GM10248 (cell line): Measurements from ENCODE around the gene CYP4F22.
"Not testable (repeated sequence)": the region's sequence is repeated elsewhere in the genome, so short reads cannot be mapped to it uniquely, and the experiment has no call there.

Experiments used
- CTCF ChIA-PET: fragments of 300-600 bp; sonication (Branson Sonifier 250); formaldehyde crosslinking; extraction: SDS; loops from one replicate; lab custom pipeline; 2021; ENCODE audit warnings: antibody characterized with exemption; lab: Yijun Ruan, JAX
- POLR2A ChIA-PET: fragments of 350-650 bp; sonication (Branson Sonifier 250); formaldehyde crosslinking; extraction: SDS; loops from one replicate; lab custom pipeline; 2020; ENCODE audit warnings: antibody characterized with exemption; lab: Yijun Ruan, JAX
- DNase-seq: peaks from one replicate; pipeline ENCODE4 v3.0.0; 2012; ENCODE audit errors: extremely low spot score
- CTCF ChIP-seq: IDR thresholded peaks from 2 replicates; pipeline ENCODE4 v1.5.1; 2012; ENCODE audit warnings: mild to moderate bottlenecking, low read depth; ENCODE audit errors: extremely low read depth, missing control alignments, control extremely low read depth

CYP4F22 gene

DNA sequence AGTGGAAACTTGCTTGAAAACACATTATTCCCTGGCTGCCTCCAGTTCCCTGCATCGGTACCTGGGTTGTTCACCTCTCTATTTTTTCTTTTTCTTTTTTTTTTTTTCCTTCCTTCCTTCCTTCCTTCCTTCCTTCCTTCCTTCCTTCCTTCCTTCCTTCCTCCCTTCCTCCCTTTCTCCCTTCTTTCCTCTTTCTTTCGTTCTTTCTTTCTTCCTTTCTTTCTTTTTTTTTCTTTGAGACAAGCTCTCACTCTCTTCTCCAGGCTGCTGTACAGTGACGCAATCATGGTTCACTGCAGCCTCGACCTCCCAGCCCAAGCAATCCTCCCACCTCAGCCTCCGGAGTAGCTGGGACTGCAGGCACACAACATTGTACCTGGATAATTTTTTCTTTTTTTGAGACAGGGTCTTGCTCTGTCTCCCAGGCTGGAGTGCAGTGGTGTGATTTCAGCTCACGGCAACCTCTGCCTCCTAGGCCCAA lies 40.6 kb upstream of the CYP4F22 start:
- no peak for TF ChIP-seq CTCF
- CTCF ChIA-PET = interaction anchor here (1.2 kb wide), 1 partner anchor 10 kb away, joined by 6 read pairs; no protein-coding TSS in a partner anchor
- POLR2A ChIA-PET = no interaction called here
- no peak for DNase-seq

DNA sequence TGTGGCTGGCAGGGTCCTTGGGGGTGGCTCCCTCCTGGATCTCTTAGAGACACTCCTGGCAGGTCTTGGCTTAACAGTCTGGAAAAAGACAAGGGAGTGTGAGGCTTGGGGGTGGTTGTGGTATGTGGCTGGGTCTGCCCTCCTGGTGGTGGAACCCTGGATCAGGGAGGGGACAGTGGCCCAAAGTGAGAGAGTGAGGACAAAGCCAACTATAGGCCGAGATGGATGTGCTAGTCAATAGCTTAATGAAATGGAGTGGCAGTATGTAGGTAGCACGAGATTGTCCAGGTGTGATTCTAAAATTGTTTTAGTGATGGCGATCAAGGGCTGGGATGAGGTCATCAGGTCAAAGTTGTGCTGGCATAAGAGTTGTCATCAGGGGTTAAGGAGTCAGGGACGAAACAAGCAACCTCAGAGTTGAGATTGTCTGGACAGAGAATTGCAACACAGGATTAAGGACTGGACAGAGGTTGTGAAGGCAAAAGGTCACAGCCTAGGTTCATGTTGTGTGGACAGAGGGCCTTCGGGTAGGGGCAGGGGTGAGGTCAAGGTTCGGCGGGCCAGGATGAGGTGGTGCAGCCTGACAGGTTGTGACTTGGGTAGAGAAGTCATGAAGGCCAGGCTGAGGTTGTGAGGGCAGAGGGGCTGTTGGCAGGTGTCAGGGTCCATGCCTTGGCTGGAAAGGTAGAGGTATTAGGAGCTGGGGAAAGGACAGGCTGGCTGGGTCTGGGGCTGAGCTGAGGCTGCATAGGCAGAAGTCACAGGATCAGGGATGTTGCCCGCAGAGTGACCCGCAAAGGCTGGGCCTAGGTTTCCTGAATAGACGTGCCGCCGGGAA lies 39.4 kb upstream of the CYP4F22 start:
- POLR2A ChIA-PET = no interaction called here
- CTCF ChIA-PET = interaction anchor here (1.2 kb wide), 1 partner anchor 14 kb away, joined by 3 read pairs; no protein-coding TSS in a partner anchor
- no peak for DNase-seq
- TF ChIP-seq CTCF = no peak

DNA sequence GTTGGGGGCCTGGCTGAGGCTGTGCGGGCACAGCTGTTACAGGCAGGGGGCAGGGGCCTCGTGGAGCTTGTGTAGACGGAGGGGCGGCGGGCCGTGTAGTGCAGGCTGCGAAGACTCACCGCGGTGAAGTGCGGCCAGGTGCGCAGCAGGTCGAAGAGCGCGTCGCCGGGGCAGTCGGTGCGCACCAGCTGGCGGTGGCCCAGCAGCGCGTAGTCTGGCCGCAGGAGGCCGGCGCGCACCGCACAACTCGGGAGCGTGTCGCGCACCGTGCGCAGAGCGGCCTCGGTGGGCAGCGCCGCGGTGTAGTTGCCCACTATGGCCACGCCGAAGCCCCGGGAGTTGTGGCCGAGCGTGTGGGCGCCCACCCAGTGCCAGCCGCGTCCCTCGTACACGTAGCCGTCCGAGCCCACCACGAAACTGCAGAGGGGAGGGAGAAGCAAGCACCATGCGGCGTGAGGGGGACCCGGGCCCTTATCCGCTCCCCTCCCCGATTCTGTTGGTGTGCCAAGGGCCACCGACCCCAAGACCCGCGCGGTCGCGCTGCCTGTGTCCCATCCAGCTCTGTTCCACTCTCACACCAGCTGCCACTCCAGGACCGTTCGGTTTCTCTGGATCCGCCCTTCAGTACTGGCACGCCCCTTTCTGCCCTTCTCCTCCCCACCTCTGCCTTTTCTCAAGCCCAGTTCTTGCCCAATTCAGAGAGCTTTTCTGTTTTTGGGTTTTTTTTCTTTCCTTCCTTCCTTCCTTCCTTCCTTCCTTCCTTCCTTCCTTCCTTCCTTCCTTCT lies 38.6 kb upstream of the CYP4F22 start:
- TF ChIP-seq CTCF = no peak
- CTCF ChIA-PET = interaction anchor here (1.2 kb wide), 1 partner anchor 14 kb away, joined by 3 read pairs; no protein-coding TSS in a partner anchor
- POLR2A ChIA-PET = no interaction called here
- no peak for DNase-seq

- no peak for DNase-seq
- ChIA-PET CTCF (no interaction called here), POLR2A (no interaction called here)
- TF ChIP-seq CTCF = no peak
Measured at GRCh38 chr19:15471639-15472101, 36.7 kb upstream of the CYP4F22 start.

- CTCF ChIA-PET = interaction anchor here (1.8 kb wide), 1 partner anchor 10 kb away, joined by 4 read pairs; no protein-coding TSS in a partner anchor
- POLR2A ChIA-PET, DNase-seq: not testable (repeated sequence)
Measured at GRCh38 chr19:15473821-15474220, 34.5 kb upstream of the CYP4F22 start.

DNA sequence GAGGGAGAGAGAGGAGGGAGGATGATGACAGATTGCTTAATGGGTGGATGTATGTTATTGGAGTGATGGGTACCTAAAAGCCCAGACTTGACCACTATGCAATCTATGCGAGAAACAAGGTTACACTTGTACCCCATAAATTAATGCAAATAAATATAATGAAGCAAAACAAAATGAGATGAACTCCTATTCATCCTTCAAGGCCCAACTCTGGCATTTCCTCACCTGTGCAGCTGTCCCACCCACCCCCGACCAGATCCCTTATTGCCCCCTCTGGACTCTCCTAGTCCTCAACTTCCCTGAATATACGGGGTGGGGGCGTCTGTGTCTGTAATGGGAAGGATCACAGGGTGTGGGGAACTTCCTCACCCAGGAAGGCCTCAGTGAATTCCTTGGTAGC lies 33.2 kb upstream of the CYP4F22 start:
- CTCF ChIA-PET = interaction anchor here (0.9 to 1.8 kb wide), 3 partner anchors 12 to 77 kb away, joined by 3 to 4 read pairs (median 3); partner anchors contain the start of gene AKAP8L
- POLR2A ChIA-PET = no interaction called here
- no peak for DNase-seq
- TF ChIP-seq CTCF = no peak

DNA sequence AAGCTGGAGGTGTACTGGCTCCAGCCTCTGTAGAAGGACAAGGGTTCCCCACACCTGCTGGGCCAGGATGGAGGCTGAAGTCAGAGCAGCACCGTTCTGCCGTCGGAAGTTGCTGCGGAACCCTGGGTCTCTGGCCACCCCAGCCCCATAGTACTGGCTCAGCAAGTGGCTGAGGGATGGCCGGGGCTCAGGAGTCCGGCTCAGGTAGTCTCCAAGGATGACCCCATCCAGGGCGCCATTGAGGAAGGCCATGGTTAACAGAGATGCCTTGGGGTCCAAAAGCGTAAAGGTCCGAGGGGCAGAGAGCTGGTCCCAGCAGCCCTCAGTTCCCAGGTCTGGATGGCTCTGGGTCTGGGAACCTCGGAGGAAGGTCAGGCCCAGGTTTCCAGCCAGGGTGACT lies 32.7 kb upstream of the CYP4F22 start:
- DNase-seq = no peak
- ChIA-PET POLR2A (no interaction called here), CTCF (interaction anchor here (0.9 to 1.8 kb wide), 3 partner anchors 12 to 76 kb away, joined by 3 to 4 read pairs (median 3); partner anchors contain the start of gene AKAP8L)

More for the DNA sequence above, 32.7 kb upstream of the CYP4F22 start:
- TF ChIP-seq CTCF = no peak
